ENCODE data around the gene OBSL1. TPM values are rescaled to one million over a fixed set of nuclear protein-coding genes. Genes with fewer than 3 reads are reported as not detected.

Gene OBSL1
- total RNA-seq, 6 experiments from 2014 or later: 60.0 to 85.2 (median 65.8) TPM

DNA sequence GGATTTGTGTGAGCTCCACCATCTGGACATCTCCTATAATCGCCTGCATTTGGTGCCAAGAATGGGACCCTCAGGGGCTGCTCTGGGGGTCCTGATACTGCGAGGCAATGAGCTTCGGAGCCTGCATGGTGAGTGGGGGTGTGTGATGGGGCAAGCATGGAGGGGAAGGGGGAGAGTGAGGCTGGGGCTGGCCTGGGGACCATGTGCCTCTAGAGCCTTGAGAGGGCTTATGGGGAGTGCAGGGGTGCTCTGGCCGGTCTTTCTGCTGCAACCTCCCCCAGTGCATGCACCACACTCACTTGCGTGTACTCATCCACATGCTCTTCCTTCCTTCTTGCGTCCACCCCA is 34.2 kb upstream of the OBSL1 start:
- Mint-ChIP-seq H3K27ac (no peak overlapping the region), H3K4me3 (no peak overlapping the region), H3K9me3 (no peaks in the 10 kb centered on the region), H3K4me1 (ENCODE audit: low read depth) (peaks cover 3% of the 10 kb centered on the region), H3K36me3 (ENCODE audit: low read depth) (peaks cover 10% of the 10 kb centered on the region; the same call in 1 of the 2 replicates), H3K27me3 (ENCODE audit: insufficient read depth) (no peaks in the 10 kb centered on the region)
- no peak for DNase-seq
- TF ChIP-seq, protein P1, sequence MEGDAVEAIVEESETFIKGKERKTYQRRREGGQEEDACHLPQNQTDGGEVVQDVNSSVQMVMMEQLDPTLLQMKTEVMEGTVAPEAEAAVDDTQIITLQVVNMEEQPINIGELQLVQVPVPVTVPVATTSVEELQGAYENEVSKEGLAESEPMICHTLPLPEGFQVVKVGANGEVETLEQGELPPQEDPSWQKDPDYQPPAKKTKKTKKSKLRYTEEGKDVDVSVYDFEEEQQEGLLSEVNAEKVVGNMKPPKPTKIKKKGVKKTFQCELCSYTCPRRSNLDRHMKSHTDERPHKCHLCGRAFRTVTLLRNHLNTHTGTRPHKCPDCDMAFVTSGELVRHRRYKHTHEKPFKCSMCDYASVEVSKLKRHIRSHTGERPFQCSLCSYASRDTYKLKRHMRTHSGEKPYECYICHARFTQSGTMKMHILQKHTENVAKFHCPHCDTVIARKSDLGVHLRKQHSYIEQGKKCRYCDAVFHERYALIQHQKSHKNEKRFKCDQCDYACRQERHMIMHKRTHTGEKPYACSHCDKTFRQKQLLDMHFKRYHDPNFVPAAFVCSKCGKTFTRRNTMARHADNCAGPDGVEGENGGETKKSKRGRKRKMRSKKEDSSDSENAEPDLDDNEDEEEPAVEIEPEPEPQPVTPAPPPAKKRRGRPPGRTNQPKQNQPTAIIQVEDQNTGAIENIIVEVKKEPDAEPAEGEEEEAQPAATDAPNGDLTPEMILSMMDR (IDR thresholded peaks at IDR 0.05): no peak

DNA sequence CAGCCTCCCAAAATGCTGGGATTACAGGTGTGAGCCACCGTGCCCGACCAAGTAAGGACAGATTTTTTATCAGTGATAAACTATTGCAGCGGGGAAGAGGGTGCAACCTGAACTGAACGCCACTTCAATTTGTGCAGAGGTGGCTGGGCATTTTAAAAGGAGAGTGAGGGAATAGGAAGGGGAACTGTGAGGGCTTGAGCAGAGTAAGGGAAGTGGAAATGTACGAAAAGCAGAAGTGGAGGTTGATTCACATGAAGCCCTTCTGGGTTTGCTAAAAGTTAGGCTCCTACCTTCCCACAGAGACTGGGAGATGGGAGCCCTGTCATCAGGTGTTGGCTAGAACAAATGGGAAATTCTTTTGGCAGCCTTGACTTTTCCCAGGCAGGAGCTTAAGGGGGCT is 32.4 kb upstream of the OBSL1 start:
- H3K4me3 Mint-ChIP-seq: no peak overlapping the region
- TF ChIP-seq, protein P1 (IDR thresholded peaks at IDR 0.05): no peak
- H3K9me3 Mint-ChIP-seq: no peaks in the 10 kb centered on the region
- DNase-seq: no peak
- 0 out of 2 replicates have a peak, but pooled peaks cover 10% of the 10 kb centered on the region for H3K36me3 Mint-ChIP-seq (ENCODE audit: low read depth)
- no peaks in the 10 kb centered on the region for H3K27me3 Mint-ChIP-seq (ENCODE audit: insufficient read depth)
- H3K27ac Mint-ChIP-seq: no peak overlapping the region
- H3K4me1 Mint-ChIP-seq (ENCODE audit: low read depth): peaks cover 15% of the 10 kb centered on the region

DNA sequence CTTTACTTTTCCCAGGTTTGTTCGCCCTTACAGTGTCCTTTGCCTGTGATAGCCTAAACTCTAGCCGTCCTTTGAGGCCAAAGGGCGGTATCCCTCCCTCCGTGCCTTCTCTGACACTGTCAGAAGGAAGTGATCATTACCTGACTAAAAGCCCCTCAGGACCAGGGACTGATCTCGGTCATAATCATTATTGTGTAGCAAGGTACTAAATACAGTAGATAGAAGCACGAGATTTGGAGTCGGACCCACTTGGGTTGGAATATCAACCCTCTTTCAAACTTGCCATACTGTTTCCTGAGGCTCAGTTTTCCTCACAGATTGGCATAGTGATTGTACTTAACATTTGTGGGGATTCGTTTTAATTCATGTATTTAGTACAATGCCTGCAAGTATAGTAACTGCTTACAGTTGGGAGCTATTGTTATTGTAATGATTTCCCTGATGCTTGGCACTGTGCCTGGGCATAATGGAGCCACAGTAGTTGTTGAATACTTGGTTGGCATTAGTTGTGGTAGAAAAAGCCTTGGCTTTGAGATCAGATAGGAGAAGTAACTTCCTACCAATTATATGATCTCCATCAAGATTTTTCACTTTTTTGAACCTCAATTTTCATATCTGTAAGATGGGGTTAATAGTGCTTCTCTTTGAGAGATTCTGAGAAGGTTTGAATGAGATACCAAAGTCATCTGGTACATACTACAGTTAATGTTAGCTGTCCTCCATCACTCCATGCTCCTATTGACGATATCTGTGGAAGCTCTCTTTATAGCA is 27.2 kb upstream of the OBSL1 start:
- Mint-ChIP-seq H3K27ac (peak overlapping the region; percentile 98), H3K27me3 (ENCODE audit: insufficient read depth) (peaks cover 5% of the 10 kb centered on the region), H3K4me1 (ENCODE audit: low read depth) (peaks cover 46% of the 10 kb centered on the region), H3K4me3 (peak overlapping the region; percentile 96), H3K36me3 (ENCODE audit: low read depth) (0 out of 2 replicates have a peak, but pooled peaks cover 4% of the 10 kb centered on the region), H3K9me3 (no peaks in the 10 kb centered on the region)
- DNase-seq: no peak
- TF ChIP-seq, protein P1 (IDR thresholded peaks at IDR 0.05): no peak

DNA sequence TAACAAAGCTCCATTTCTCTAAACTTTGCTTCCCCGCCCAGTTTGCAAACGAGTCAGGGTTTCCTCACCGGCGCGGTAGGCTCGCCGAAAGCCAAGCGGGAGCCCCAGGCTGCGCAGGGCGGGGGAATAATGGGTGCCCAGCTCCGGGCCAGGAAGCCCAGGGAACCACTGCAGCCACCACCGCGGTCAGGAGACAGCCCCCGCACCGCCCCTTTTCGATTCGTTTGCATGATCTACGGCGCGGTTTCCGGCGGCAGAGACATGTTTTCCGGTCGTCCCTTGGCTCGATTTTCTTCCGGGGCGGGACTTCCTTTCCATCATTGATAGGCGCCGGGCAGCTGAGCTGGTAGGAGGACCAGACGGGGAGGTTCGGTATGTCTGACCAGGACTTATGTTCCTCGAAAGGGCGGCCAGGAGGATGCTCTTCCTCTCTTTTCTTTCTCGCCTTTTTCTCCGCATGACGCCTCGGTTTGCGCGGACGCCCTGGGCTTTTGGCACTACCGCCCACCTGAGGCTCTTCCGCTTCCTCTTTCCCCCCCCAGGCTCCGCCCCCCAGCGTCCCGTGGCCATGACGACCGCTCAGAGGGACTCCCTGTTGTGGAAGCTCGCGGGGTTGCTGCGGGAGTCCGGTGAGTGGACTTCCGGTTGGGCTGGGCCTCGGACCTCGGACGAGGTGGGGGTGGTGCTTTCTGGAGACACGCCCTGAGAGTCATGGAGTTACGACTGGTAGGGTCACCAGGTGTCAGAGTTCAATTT is 26.4 kb upstream of the OBSL1 start, which contains the start of gene STK11IP:
TSS of gene STK11IP (plus strand) at position 306 of the 756 bp plus-strand sequence. CDS start at position 569, 263 bp downstream.
- TF ChIP-seq, protein P1 (IDR thresholded peaks at IDR 0.05): no peak
- no peaks in the 10 kb centered on the region for H3K9me3 Mint-ChIP-seq
- H3K36me3 Mint-ChIP-seq (ENCODE audit: low read depth): 0 out of 2 replicates have a peak, but pooled peaks cover 4% of the 10 kb centered on the region
- H3K27ac Mint-ChIP-seq: peak within 1 kb of the TSS; percentile 98
- H3K27me3 Mint-ChIP-seq (ENCODE audit: insufficient read depth): peaks cover 5% of the 10 kb centered on the region
- H3K4me1 Mint-ChIP-seq (ENCODE audit: low read depth): peaks cover 46% of the 10 kb centered on the region
- DNase-seq: peak; percentile 95
- peak within 1 kb of the TSS; percentile 96 for H3K4me3 Mint-ChIP-seq

DNA sequence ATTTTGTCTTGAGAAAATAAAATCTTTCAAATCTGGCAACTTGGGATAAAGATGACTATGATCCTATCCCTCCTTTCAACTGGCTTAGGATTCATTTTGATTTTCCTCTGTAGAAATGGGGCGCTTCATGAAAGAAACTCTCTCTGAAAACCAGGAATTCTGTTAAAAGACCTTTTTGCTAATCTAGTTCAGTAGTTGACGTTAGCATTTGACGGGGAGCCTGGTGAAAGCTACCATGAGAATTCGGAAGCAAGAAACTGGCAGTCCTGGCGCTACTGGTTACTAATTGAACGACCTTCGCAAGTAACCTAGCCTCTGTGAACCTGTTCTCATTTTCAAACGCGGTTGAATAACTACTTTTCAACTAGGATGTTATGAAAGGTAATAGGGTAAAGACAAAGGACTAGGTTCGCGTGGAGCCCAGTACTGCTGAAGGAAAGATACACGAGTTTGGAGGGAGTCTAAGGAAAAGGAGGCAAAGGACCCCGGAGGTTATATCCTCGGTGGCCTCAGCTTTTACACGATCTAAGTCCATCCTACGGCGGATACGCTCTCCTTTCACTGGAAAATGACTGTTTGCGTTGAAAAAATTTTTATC is 25.7 kb upstream of the OBSL1 start:
- DNase-seq: no peak
- TF ChIP-seq, protein P1 (IDR thresholded peaks at IDR 0.05): no peak
- Mint-ChIP-seq H3K4me1 (ENCODE audit: low read depth) (peaks cover 46% of the 10 kb centered on the region), H3K27ac (peak overlapping the region; percentile 98), H3K36me3 (ENCODE audit: low read depth) (0 out of 2 replicates have a peak, but pooled peaks cover 4% of the 10 kb centered on the region), H3K9me3 (no peaks in the 10 kb centered on the region), H3K4me3 (peak overlapping the region; percentile 96), H3K27me3 (ENCODE audit: insufficient read depth) (peaks cover 5% of the 10 kb centered on the region)
